Measurements from ENCODE around the gene F13B.
"Not testable (repeated sequence)": the region's sequence is repeated elsewhere in the genome, so short reads cannot be mapped to it uniquely, and the experiment has no call there.

F13B gene

DNA sequence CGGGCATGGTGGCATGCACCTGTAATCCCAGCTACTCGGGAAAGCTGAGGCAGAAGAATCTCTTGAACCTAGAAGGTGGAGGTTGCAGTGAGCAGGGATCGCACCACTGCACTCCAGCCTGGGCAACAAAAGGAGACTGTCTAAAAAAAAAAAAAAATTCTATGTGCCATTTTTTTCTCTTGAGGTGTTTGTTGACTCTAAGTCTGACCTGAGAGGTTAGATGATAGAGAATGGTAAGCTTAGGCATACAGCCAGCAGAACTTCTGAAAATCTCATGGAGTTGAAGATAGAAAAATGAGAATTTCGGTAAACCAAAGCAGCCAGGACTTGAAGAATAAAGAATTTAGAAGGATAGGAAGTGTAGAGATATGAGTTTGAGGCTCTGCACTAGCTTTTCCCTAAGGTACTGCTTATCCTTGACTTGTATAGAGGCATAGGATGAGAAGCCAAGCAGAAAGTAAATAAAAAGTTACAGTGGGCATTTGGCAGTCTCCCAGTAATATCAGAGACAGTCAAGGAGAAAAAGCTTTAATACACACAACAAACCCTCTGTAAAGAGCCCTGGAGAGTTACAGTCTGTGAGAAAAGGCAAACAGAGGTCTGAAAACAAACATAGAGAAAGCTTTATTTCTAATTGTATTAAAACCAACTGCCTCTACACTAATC is 24.3 kb downstream of the F13B start:
- DNase-seq, result no peak

DNA sequence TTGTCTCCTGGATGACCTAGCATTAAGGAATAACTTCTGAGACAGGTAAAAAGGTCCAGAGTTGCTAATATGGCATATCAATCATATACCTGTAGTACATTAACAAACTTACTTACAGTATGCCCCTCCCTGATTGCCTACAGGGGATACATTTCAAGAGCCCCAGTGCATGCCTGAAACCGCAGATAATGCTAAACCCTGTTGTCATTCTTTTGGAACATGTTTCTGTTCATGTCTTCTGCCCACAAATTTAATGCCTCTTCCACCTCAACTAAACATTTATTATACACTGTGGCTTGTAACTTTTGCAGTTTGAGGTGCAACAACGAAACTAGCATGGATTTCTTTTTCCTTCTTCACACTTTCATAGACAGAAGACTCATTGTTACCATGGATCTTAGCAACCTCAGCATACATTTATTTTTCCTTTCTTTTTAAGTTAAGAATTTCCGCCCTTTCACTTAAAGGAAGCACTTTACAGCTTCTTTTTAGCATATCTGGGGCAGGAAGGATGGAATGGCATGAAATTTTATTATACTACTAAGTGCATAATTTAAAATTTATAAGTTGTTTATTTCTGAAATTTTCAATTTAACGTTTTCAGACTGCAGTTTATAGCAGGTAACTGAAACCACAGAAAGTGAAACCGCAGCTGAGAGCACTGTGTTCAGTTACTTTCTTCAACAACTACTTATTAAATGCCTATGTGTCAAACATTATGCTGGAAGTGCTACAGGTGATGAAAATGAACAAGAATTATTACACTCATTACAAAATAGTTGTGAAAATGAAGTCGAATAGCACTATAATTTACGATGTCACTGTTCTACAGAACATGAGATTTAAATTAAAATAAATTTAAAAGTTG is 25.3 kb downstream of the F13B start:
- DNase-seq, result no peak

DNA sequence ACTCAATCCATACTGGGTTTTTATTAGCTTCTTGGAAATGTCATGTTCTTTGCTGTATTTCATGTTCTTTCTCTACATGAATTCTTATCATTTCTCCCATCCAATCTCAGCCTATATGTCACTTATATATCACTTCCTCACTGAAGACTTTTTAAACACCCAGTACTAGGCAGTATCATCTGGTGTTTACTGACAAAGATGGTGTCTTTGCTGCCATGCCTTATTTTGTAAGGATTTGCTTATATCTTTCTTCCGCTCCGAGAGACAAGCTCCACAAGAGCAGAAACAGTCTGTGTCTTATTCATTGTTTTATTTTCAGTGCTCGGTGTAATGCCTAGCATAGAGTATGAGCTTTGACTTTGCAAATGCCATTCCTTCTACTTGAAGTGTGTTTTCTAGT is 30.2 kb downstream of the F13B start:
- DNase-seq, result no peak

DNA sequence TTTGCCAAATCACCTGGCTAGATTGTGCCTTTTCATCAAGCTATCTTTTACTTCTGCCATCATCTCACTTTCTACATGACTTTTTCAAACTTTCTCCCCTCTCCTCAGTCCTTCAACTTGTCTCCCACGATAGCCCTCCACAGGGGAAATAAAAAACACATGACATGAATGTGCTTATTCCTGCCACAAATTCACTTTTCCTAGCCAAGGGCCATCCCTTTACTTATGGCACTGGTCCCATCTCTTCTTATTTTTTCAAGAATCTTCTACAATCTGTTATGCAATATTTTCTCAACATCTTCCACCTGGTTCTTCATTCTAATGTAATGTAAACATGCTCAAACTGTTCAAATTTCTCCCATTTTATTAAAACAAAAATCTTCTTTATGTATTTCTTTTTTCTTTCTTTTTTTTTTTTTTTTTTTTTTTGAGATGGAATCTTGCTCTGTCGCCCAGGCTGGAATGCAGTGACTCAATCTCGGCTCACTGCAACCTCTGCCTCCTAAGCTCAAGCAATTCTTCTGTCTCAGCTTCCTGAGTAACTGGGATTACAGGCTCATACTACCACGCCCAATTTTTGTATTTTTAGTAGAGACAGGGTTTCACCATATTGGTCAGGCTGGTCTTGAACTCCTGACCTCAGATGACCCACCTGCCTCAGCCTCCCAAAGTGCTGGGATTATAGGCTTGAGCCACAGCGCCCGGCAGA is 32.3 kb downstream of the F13B start:
- not testable (repeated sequence) for DNase-seq

DNA sequence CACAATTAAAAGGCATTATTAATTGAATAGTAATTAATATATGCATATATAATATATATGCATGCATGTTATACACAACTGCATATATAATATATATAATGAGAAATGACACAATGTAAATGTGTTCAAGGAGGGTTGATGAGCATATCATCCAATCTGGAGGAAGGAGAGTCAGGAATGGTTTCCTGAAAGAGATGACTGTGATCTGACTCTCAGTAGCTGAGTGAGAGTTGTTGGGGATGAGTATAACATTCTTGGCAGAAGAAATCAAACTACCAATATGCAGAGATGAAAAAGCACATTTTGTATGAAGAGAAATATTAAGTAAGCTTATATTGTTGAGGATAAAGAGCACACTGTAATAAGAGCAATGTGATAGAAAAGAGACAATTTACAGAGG is 37.3 kb downstream of the F13B start:
- no peak for DNase-seq

DNA sequence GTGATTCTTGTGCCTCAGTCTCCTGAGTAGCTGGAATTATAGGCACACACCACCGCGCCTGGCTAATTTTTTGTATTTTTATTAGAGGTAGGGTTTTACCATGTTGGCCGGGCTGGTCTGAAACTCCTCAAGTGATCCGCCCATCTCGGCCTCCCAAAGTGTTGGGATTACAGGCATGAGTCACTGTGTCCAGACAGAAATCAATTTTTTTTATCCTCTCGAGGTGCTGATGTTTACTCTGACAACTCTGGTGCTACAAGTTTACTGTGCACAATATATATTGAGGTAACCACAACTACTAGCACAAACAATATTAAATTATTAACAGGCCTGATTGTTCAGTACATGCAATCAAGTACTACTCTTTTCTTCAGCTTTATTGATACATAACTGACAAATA is 39.7 kb downstream of the F13B start:
- no peak for DNase-seq

DNA sequence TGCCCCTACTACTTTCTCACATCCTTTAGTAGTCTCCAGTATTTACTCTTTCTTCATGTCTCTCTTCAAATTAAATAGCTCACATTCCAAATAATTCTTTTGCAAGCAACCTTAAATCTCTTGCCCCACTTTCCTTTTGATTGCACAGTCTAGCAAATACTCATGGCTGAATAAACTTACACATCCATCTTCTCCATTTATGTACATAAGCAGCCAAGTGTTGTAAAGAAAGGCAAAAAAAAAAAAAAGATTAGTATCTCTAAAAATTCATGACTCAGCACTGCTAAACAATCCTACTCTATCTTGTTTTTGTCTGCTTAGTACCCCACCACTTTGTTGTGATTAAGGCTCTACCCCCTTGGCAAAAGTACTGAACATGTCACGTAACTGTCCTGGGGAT is 42.6 kb downstream of the F13B start:
- DNase-seq, result no peak

DNA sequence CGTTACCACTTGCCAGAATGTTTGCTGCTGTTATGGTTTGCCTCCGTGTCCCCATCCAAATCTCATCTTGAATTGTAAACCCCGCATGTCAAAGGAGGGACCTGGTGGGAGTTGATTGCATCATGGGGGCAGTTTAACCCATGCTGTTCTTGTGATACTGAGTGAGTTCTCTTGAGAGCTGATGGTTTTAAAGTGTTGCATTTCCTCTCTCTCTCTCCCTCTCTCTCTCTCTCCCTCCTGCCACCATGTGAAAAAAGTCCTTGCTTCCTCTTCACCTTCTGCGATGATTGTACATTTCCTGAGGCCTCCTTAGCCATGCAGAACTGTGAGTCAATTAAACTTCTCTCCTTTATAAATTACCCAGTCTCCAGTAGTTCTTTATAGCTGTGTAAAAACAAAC is 45.3 kb downstream of the F13B start:
- no peak for DNase-seq

DNA sequence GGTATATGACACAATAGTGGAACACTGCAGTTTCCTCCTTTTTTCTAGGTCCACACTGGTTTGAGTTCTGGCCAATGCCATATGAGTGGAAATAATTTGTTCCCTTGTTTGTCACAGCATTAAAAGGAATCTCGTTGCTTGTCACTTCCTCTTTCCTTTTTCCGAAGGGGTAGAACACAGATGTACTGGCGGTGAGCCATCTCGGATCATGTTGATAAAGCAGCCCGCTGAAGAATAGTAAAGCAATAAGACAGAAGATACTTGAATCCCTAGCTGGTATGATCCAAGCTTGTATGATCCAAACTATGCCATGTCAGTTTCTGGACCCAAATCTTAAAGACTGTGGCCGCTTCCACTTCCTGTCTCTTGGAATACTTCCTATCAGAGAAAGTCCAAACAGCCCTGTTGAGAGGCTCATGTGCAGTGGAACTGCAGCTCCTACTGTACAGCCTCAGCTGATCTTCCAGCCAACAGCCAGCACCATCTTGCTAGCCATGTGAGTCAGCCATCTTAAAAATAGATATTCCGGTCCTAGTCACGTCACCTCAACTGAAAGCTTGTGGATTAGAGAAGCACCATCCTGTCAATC is 49.4 kb downstream of the F13B start:
- DNase-seq, result no peak

DNA sequence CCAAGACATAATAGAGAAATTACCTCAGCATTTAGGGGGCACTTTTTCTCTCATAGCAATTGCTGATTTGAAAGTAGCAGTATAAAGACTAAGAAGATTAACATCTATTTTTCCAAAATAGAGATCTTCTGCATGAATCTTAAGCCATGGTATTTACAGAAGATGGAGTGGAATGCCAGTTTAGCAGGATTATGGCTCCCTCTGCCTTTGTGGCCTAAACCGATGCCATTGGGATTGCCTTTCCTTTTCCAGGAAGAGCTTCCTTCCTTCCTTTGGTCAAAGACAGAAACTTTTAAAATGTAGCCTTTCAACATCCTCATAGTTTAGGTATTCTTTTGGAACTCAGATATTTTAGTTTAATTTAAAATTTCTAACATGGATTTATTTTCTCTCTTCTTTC is 50.3 kb downstream of the F13B start:
- DNase-seq, result no peak

DNA sequence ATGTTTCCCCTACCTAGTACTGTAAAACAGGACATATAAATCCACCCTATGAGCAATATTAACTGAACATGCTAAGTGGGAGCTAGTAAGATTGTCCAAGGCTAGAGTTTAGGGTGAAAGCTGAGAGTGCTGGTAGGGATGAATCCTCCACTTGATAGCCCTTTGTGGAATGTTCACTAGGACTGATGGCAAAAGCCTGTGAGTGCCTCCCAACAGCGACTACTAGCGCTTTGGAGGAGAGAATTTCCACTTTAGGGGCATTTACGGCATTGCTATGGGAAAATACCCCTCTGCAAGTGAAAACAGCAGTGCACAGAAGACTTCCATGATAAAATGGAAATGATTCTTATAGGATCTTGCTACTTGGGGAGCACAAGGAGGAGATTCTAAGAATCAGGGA is 53.8 kb downstream of the F13B start:
- no peak for DNase-seq

DNA sequence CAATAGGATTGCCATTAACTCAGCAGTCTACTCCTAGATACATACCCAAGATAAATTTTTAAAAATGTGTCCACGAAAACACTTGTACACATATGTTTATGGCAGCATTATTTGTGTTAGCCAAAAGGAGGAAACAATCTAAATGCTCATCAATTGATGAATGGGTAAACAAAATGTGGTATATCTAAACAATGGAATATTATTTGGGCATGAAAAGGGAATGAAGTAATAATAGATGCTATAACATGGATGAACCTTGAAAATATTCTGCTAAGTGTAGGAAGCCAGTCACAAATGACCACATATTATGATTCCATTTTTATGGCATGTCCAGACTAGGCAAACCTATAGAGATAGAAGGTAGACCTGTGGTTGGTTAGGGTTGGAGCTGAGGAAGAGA is 55.4 kb downstream of the F13B start:
- DNase-seq, result no peak

DNA sequence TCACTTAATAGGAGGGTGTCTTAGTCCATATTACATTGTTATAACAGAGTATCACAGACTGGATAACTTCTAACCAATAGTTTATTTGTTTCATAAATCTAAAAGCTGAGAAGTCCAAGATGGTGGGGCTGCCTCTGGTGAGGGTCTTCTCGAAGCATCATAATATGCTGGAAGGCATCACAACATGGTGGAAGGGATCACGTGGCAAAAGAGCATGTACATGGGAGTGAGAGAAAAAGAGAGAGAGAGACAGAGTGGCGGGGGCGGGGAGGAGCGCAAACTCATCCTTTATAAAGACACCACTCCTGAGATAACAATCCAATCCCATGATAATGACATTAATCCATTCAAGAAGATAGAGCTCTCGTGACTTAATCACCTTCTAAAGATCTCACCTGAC is 58.2 kb downstream of the F13B start:
- DNase-seq, result no peak

DNA sequence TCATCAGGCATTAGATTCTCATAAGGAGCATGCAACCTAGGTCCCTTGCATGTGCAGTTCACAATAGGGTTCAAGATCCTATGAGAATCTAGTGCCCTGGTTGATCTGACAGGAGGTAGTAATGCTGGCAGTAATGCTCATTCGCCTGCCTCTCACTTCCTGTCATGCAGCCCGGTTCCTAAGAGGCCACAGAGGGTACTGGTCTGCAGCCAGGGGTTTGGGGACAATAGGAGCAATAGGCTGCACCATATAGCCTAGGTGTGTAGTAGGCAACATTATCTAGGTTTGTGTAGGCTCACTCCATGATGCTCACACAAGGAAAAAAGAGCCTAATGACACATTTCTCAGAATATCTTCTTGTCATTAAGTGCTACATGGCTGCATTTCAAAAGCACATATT is 63.9 kb downstream of the F13B start:
- no peak for DNase-seq

DNA sequence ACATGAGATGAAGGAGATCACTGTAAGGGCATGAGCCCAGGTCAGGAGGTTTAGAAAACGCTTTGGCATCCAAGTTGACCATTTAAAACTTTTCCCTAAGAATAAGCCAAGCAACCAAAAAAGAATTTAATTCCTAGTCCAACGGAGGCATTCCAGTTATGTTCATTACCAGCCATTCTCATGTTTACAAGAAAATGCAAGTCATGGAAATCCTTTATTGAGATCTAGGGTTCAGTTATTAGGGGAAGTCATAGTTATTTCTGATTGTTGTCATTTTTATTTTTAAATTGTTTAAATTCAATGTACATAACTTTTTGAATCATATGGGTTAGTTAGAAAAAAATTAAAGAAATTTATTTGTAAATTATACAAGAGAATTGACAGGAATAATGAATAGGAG is 65.2 kb downstream of the F13B start:
- no peak for DNase-seq

DNA sequence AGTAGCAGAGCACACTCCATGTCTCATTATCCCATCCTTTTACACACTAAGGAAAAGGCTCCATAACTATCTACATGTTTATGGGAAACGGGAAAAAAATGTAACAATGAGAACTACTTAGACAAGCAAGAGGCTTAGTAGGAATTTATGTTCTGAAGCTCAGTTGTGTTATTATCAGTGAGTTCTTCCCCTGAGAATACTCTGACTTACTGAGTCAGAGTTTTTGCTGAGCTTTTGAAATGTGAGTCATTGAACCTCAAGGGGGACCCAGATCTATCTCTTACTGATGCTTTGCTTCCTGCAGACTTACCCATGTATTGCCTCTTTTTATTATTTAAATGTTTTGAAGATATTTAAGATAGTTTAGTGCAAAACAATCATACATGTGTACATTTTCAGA is 69.6 kb downstream of the F13B start:
- DNase-seq, result no peak

DNA sequence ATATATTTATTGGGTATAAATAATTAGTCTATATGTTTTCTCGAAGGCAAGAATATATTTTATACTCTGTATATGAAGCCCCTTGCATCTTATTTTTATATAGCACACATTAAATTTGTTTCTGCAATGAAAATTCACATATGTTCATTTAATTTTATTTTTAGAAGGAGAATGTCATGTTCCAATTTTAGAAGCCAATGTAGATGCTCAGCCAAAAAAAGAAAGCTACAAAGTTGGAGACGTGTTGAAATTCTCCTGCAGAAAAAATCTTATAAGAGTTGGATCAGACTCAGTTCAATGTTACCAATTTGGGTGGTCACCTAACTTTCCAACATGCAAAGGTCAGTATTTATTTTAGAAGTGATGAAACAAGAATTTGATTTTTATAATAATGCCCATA is 73.1 kb downstream of the F13B start:
- DNase-seq, result no peak

DNA sequence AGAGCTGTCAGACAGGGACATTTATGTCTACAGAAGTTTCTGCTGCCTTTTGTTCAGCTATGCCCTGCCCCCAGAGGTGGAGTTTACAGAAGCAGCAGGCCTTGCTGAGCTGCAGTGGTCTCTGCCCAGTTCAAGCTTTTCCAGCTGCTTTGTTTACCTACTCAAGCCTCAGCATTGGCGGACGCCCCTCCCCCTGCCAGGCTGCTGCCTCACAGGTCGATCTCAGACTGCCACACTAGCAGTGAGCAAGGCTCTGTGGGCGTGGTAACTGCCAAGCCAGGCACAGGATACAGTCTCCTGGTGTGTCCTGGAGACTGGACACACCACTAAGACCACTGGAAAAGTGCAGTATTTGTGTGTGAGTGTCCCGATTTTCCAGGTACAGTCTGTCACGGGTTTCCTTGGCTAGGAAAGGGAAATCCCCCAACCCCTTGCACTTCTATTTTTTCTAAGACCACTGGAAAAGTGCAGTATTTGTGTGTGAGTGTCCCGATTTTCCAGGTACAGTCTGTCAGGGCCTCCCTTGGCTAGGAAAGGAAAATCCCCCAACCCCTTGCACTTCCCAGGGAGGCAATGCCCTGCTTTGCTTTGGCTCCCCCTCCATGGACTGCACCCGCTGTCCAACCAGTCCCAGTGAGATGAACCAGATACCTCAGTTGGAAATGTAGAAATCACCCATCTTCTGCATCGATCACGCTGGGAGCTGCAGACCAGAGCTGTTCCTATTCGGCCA is 75.0 kb downstream of the F13B start:
- not testable (repeated sequence) for DNase-seq

All from right forelimb (tissue), 1 donor.